Neural crest cell (in vitro differentiated cells): ENCODE data around the gene ASCC3. TPM values are rescaled to one million over a fixed set of nuclear protein-coding genes. Genes with fewer than 3 reads are reported as not detected.

Experiments used
- DNase-seq: peaks from one replicate; pipeline ENCODE4 v3.0.0; 2021; ENCODE audit warnings: low read depth, mixed read lengths, low spot score
- H3K27ac Mint-ChIP-seq: one replicate; pipeline ENCODE4 v1.8.0; 2021; ENCODE audit warnings: mild to moderate bottlenecking, mixed read lengths; ENCODE audit not compliant: unreplicated experiment
- H3K27me3 Mint-ChIP-seq: 2 replicates; pipeline ENCODE4 v1.8.0; 2021; ENCODE audit warnings: low read depth, mild to moderate bottlenecking, mixed read lengths
- H3K36me3 Mint-ChIP-seq: 2 replicates; pipeline ENCODE4 v1.8.0; 2021; ENCODE audit warnings: low read depth, mild to moderate bottlenecking, mixed read lengths
- H3K4me1 Mint-ChIP-seq: 2 replicates; pipeline ENCODE4 v1.8.0; 2021; ENCODE audit warnings: mixed read lengths
- H3K4me3 Mint-ChIP-seq: one replicate; pipeline ENCODE4 v1.8.0; 2021; ENCODE audit warnings: mild to moderate bottlenecking, mixed read lengths
- H3K9me3 Mint-ChIP-seq: 2 replicates; pipeline ENCODE4 v1.8.0; 2021; ENCODE audit warnings: mixed read lengths
- total RNA-seq: library from RNA; stranded (reverse); gene quantifications from 2 replicates; pipeline ENCODE4 v1.2.1, GENCODE V29; 2021
- TF ChIP-seq, protein P1 (sequence below): fragments of 200-600 bp; sonication (generic); conservative IDR thresholded peaks from 2 replicates; pipeline ENCODE4 v1.5.0; 2021; ENCODE audit warnings: antibody characterized with exemption, mild to moderate bottlenecking

Gene ASCC3
- total RNA-seq, 1 donor from 2014 or later = 31.4 TPM

DNA sequence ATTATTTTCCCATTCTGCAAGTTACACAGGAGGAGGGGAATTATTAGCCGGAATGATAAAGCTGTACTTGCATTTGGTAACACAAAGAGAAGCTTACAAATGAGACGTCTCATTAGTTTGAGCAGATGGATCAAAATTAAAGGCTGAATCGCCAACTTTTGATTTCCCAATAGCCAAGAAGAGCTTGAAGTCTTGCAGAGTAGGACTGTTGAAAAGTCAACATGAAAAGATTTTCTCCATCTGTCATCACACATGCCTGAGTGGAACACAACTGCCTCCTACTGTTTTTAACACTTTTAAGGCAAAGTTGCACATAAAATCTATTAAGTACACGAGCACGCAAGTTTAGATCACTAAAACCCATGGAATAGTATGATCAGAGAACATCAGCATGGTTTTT is 176.2 kb downstream of the ASCC3 start:
- DNase-seq = no peak
- peaks cover 11% of the 10 kb centered on the region for H3K9me3 Mint-ChIP-seq
- H3K27ac Mint-ChIP-seq = no peak overlapping the region
- H3K4me3 Mint-ChIP-seq = no peak overlapping the region
- H3K4me1 Mint-ChIP-seq = no peaks in the 10 kb centered on the region
- H3K27me3 Mint-ChIP-seq = no peaks in the 10 kb centered on the region
- H3K36me3 Mint-ChIP-seq = peaks cover 12% of the 10 kb centered on the region
- TF ChIP-seq, protein P1, sequence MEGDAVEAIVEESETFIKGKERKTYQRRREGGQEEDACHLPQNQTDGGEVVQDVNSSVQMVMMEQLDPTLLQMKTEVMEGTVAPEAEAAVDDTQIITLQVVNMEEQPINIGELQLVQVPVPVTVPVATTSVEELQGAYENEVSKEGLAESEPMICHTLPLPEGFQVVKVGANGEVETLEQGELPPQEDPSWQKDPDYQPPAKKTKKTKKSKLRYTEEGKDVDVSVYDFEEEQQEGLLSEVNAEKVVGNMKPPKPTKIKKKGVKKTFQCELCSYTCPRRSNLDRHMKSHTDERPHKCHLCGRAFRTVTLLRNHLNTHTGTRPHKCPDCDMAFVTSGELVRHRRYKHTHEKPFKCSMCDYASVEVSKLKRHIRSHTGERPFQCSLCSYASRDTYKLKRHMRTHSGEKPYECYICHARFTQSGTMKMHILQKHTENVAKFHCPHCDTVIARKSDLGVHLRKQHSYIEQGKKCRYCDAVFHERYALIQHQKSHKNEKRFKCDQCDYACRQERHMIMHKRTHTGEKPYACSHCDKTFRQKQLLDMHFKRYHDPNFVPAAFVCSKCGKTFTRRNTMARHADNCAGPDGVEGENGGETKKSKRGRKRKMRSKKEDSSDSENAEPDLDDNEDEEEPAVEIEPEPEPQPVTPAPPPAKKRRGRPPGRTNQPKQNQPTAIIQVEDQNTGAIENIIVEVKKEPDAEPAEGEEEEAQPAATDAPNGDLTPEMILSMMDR = no peak

DNA sequence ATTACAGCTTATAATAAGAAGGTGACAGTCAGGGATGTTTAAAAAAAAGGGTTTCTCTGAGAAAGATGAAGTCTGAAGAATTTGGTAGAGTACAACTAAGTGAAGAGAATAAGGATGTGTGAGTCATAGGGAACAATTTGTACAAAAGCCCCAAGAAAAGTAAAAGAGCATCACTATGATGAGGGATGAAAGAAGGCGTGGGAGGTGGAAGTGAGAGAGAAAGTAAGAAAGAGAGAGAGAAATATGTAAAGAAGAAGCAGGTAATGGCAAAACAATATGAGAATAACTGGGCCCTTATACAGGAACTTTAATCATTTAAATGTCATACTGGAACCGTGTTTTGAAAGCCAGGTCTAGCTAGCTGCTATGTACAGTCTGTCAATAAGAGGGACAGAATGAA is 179.4 kb downstream of the ASCC3 start:
- Mint-ChIP-seq H3K27me3 (no peaks in the 10 kb centered on the region), H3K36me3 (peaks cover 24% of the 10 kb centered on the region), H3K27ac (no peak overlapping the region), H3K9me3 (peaks cover 18% of the 10 kb centered on the region), H3K4me1 (no peaks in the 10 kb centered on the region), H3K4me3 (no peak overlapping the region)
- no peak for DNase-seq
- TF ChIP-seq, protein P1 = no peak

DNA sequence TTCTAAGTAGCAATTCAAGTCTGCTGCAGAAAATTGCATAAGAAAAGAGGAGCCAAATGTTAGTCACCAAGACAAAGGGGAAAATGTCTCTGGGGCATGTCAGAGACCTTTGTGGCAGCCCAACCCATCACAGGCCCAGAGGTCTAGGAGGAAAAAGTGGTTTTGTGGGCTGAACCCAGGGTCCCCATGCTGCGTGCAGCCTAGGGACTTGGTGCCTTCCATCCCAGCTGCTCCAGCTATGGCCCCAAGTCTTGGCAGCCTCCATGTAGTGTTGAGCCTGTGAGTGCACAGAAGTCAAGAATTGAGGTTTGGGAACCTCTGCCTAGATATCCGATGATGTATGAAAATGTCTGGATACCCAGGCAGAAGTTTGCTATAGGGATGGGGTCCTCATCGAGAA is 181.1 kb downstream of the ASCC3 start:
- no peak for DNase-seq
- Mint-ChIP-seq H3K27ac (no peak overlapping the region), H3K36me3 (peaks cover 24% of the 10 kb centered on the region), H3K4me3 (no peak overlapping the region), H3K27me3 (no peaks in the 10 kb centered on the region), H3K4me1 (no peaks in the 10 kb centered on the region), H3K9me3 (peaks cover 18% of the 10 kb centered on the region)
- TF ChIP-seq, protein P1 = no peak

DNA sequence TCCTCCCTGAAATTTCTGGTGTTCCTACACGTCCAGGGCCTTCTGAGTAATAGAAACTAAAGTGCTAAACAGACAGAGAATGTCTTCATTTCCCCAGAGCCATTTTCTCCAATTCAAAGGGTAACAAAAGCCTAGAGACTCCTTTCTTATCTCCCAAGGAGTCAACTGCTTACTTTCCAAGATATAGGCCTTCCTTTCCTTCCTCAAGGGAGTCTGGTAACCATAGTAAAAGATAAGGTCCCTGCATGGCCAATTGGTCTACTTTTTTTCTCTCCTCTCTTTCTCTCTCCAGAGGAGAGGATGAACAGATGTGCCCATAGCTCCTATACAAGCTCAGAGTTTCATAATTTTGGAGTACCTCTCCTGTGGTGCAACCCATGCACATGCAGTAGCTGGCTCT is 185.7 kb downstream of the ASCC3 start:
- no peak overlapping the region for H3K4me3 Mint-ChIP-seq

DNA sequence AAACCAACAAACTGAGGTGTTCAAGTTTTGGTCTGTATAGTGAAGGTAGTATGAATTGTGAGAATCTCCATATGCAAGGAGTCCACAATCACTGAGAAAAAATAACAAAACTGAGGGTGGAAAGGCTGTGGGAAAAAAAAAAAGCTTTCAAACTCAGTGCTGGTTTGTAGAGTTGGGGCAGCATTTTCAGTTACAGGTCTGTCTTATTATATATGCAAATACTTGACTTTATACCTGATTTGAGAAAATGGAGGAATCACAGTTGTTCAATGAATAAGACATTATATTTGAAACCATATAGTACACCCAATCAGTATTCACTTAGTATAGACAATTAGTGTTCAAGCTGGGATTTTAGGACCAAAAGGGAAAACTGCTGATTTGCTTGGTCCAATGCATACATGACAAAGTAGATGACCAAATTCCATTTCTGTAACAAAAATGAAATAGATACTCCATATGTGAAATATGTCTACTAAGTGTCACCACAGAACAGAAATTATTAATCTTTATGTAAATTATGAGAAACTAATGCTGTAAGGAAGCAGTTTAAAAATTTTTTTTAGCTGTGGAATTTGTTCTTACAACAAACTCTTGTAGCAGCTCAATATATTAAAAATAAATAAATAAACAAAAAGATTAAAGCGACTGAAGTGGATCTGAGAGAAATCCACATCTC is 187.7 kb downstream of the ASCC3 start:
- Mint-ChIP-seq H3K4me3 (no peak overlapping the region), H3K9me3 (no peaks in the 10 kb centered on the region), H3K27ac (no peak overlapping the region), H3K4me1 (no peaks in the 10 kb centered on the region), H3K27me3 (no peaks in the 10 kb centered on the region), H3K36me3 (no peaks in the 10 kb centered on the region)
- DNase-seq = no peak
- TF ChIP-seq, protein P1 = no peak

More for the DNA sequence above, 185.7 kb downstream of the ASCC3 start:
- H3K9me3 Mint-ChIP-seq = peaks cover 7% of the 10 kb centered on the region
- no peaks in the 10 kb centered on the region for H3K4me1 Mint-ChIP-seq
- TF ChIP-seq, protein P1 = no peak
- DNase-seq = no peak
- H3K36me3 Mint-ChIP-seq = peaks cover 11% of the 10 kb centered on the region
- no peak overlapping the region for H3K27ac Mint-ChIP-seq
- no peaks in the 10 kb centered on the region for H3K27me3 Mint-ChIP-seq
